HEK293T (cell line): ENCODE results near the gene FAM20B.
"Not testable (repeated sequence)": the region's sequence is repeated elsewhere in the genome, so short reads cannot be mapped to it uniquely, and the experiment has no call there.

Experiments
- CTCF ChIA-PET: fragments of 350-600 bp; formaldehyde crosslinking; extraction: SDS; loops from one replicate; lab custom pipeline; 2021; ENCODE audit warnings: antibody characterized with exemption, inconsistent platforms; lab: Yijun Ruan, JAX
- POLR2A ChIA-PET: fragments of 350-600 bp; formaldehyde crosslinking; extraction: SDS; loops from one replicate; lab custom pipeline; 2020; ENCODE audit warnings: antibody characterized with exemption, inconsistent platforms; lab: Yijun Ruan, JAX
- DNase-seq: peaks from one replicate; pipeline ENCODE4 v3.0.0; 2012; ENCODE audit warnings: mixed read lengths; ENCODE audit errors: extremely low spot score
- ARNT ChIP-seq: fragments of 450-650 bp; IDR thresholded peaks from 2 replicates; pipeline ENCODE4 v1.6.1; 2017; ENCODE audit warnings: mild to moderate bottlenecking
- BHLHE40 ChIP-seq: fragments of 450-650 bp; IDR thresholded peaks from 2 replicates; pipeline ENCODE4 v1.6.1; 2016; ENCODE audit warnings: mild to moderate bottlenecking, moderate library complexity, borderline replicate concordance
- CTBP1 ChIP-seq: fragments of 450-650 bp; IDR thresholded peaks from 2 replicates; pipeline ENCODE4 v1.6.1; 2016; ENCODE audit warnings: borderline replicate concordance
- ELF4 ChIP-seq: fragments of 450-650 bp; IDR thresholded peaks from 2 replicates; pipeline ENCODE4 v1.6.1; 2017; ENCODE audit warnings: antibody characterized with exemption
- FOXA1 ChIP-seq: fragments of 450-650 bp; IDR thresholded peaks from 2 replicates; pipeline ENCODE4 v1.6.1; 2016; ENCODE audit warnings: mild to moderate bottlenecking
- FOXK2 ChIP-seq: fragments of 450-650 bp; IDR thresholded peaks from 2 replicates; pipeline ENCODE4 v1.6.1; 2016; ENCODE audit warnings: mild to moderate bottlenecking
- FOXM1 ChIP-seq: fragments of 450-650 bp; IDR thresholded peaks from 2 replicates; pipeline ENCODE4 v1.6.1; 2017; ENCODE audit warnings: mild to moderate bottlenecking, borderline replicate concordance
- HDGF ChIP-seq: fragments of 450-650 bp; IDR thresholded peaks from 2 replicates; pipeline ENCODE4 v1.6.1; 2017; ENCODE audit warnings: antibody characterized with exemption, borderline replicate concordance
- L3MBTL2 ChIP-seq: fragments of 450-650 bp; conservative IDR thresholded peaks from 2 replicates; pipeline ENCODE4 v1.6.1; 2016; ENCODE audit warnings: mild to moderate bottlenecking
- LEF1 ChIP-seq: fragments of 450-650 bp; IDR thresholded peaks from 2 replicates; pipeline ENCODE4 v1.6.1; 2017; ENCODE audit warnings: mild to moderate bottlenecking, borderline replicate concordance
- NFRKB ChIP-seq: fragments of 450-650 bp; IDR thresholded peaks from 2 replicates; pipeline ENCODE4 v1.6.1; 2016; ENCODE audit warnings: mild to moderate bottlenecking, moderate library complexity
- PKNOX1 ChIP-seq: fragments of 450-650 bp; IDR thresholded peaks from 2 replicates; pipeline ENCODE4 v1.6.1; 2016
- SP1 ChIP-seq: fragments of 450-650 bp; IDR thresholded peaks from 2 replicates; pipeline ENCODE4 v1.6.1; 2017
- SUZ12 ChIP-seq: fragments of 450-650 bp; IDR thresholded peaks from 2 replicates; pipeline ENCODE4 v1.6.1; 2016; ENCODE audit warnings: mild to moderate bottlenecking
- TARDBP ChIP-seq: fragments of 450-650 bp; IDR thresholded peaks from 2 replicates; pipeline ENCODE4 v1.6.1; 2016
- ZNF384 ChIP-seq: fragments of 450-650 bp; IDR thresholded peaks from 2 replicates; pipeline ENCODE4 v1.6.1; 2016

FAM20B gene

GRCh38 chr1:179025125-179025974 is at the start of gene FAM20B:
Gene FAM20B (plus strand): TSS chr1:179025894. CDS start chr1:179043848, 17,954 bp downstream.
- CTCF ChIA-PET = no interaction called here
- peak; percentile 99 for DNase-seq
- POLR2A ChIA-PET = no interaction called here
- no peak for TF ChIP-seq HDGF
- TF ChIP-seq NFRKB = peak; percentile 99
- TF ChIP-seq L3MBTL2 = peak; percentile 53; the same call in 1 of the 2 replicates
- peak; percentile 74; the same call in 1 of the 2 replicates for TF ChIP-seq FOXM1
- TF ChIP-seq ZNF384 = no peak
- TF ChIP-seq SP1 = peak; percentile 34; the same call in 1 of the 2 replicates
- no peak for TF ChIP-seq CTBP1

- ChIA-PET POLR2A (no interaction called here), CTCF (no interaction called here)
- TF ChIP-seq ARNT = no peak
- no peak for TF ChIP-seq FOXK2
- no peak for DNase-seq
These were observed 49.2 kb upstream of the FAM20B start for GRCh38 chr1:178976541-178976940.

GRCh38 chr1:178986204-178986603 is 39.5 kb upstream of the FAM20B start:
- POLR2A ChIA-PET = no interaction called here
- CTCF ChIA-PET = no interaction called here
- DNase-seq = no peak
- no peak for TF ChIP-seq HDGF
- TF ChIP-seq ARNT = no peak
- TF ChIP-seq NFRKB = no peak
- no peak for TF ChIP-seq SUZ12
- no peak for TF ChIP-seq SP1
- no peak for TF ChIP-seq TARDBP
- TF ChIP-seq CTBP1 = no peak
- TF ChIP-seq PKNOX1 = no peak
- no peak for TF ChIP-seq BHLHE40
- no peak for TF ChIP-seq ELF4
- no peak for TF ChIP-seq FOXM1
- TF ChIP-seq FOXA1 = no peak
- TF ChIP-seq LEF1 = no peak

GRCh38 chr1:178988198-178988597 is 37.5 kb upstream of the FAM20B start:
- POLR2A ChIA-PET, CTCF ChIA-PET, DNase-seq: not testable (repeated sequence)

GRCh38 chr1:178993559-178993958 is 32.1 kb upstream of the FAM20B start:
- CTCF ChIA-PET = no interaction called here
- no peak for TF ChIP-seq SUZ12
- TF ChIP-seq LEF1 = no peak
- no peak for TF ChIP-seq L3MBTL2
- no peak for TF ChIP-seq FOXA1
- TF ChIP-seq TARDBP = no peak
- TF ChIP-seq FOXK2 = no peak
- TF ChIP-seq SP1 = no peak
- no peak for TF ChIP-seq ARNT
- no peak for TF ChIP-seq ZNF384
- no peak for TF ChIP-seq CTBP1
- POLR2A ChIA-PET = no interaction called here
- no peak for DNase-seq

- POLR2A ChIA-PET = no interaction called here
- no peak for TF ChIP-seq BHLHE40
- TF ChIP-seq ZNF384 = no peak
- no peak for TF ChIP-seq FOXM1
- no peak for TF ChIP-seq CTBP1
- TF ChIP-seq PKNOX1 = no peak
- TF ChIP-seq SP1 = no peak
- TF ChIP-seq SUZ12 = no peak
- TF ChIP-seq ELF4 = no peak
- TF ChIP-seq HDGF = no peak
- no peak for TF ChIP-seq LEF1
- TF ChIP-seq L3MBTL2 = no peak
- no peak for TF ChIP-seq FOXK2
- no peak for TF ChIP-seq ARNT
- TF ChIP-seq NFRKB = no peak
- TF ChIP-seq TARDBP = no peak
- no peak for TF ChIP-seq FOXA1
- DNase-seq = no peak
- CTCF ChIA-PET = no interaction called here
These were observed 28.3 kb upstream of the FAM20B start for GRCh38 chr1:178997428-178997827.

- TF ChIP-seq LEF1 (no peak), FOXM1 (no peak), HDGF (no peak), BHLHE40 (no peak), NFRKB (no peak), ELF4 (no peak), TARDBP (no peak), FOXK2 (no peak), L3MBTL2 (no peak), SP1 (no peak), SUZ12 (no peak), PKNOX1 (no peak), ZNF384 (no peak), CTBP1 (no peak), ARNT (no peak), FOXA1 (no peak)
- DNase-seq = no peak
- POLR2A ChIA-PET = no interaction called here
- CTCF ChIA-PET = interaction anchor here (0.6 kb wide), 1 partner anchor 456 kb away, joined by 3 read pairs; no protein-coding TSS in a partner anchor
These were observed 27.4 kb upstream of the FAM20B start for GRCh38 chr1:178998295-178998694.
